ENCODE data around the gene RSF1.

Gene RSF1

DNA sequence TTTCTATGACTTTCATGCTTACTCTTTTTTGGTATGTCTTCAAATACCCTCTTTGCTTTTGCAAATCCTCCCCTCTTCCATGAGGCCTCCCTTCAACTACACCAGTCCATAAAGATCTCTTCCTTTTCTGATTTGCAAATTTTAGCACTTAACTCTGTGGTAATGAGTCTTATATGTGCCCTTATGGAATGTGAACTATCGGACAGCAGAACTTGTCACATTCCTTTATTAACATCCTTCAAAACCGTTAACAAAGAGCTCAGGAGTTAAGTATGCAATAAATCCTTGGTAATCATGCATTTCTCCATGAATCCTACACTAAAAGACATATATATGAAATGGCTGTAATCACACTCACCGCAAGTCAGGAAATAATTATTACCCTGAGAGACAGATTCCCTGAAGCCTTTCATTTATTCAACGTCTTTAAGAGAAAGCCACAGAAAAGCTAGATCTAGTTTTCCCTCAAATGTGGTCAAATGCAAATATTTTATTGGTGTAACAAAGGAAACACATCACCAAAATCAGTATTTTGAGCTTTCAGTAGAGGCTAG is 190.3 kb downstream of the RSF1 start:
- ChIA-PET POLR2A (no interaction called here), CTCF (interaction anchor here (1.0 kb wide), 1 partner anchor 11 kb away, joined by 8 read pairs; no protein-coding TSS in a partner anchor)
- peaks cover 0 to 52% of the 10 kb centered on the region in 2 experiments; a peak in 2 of 3 replicates for H3K36me3 ChIP-seq (ENCODE audit: control insufficient read depth in 2 of 2, insufficient read depth in 1 of 2, low read length in 2 of 2)

GRCh38 chr11:77619576-77620198 is 200.8 kb downstream of the RSF1 start:
- Histone ChIP-seq H3K4me1 (ENCODE audit: control insufficient read depth, insufficient read depth, low read length) (no peaks in the 10 kb centered on the region), H3K9me3 (ENCODE audit: control insufficient read depth, insufficient read depth, low read depth, low read length) (no peaks in the 10 kb centered on the region), H3K36me3 (ENCODE audit: control insufficient read depth in 2 of 2, insufficient read depth in 1 of 2, low read length in 2 of 2) (peaks cover 19 to 91% of the 10 kb centered on the region in 2 experiments), H3K27ac (ENCODE audit: extremely low read depth, low read depth, low read length) (no peak overlapping the region), H3K4me3 (ENCODE audit: low read depth, low read length) (no peak overlapping the region)
- TF ChIP-seq ZNF654 (tag by site-specific recombination; IDR thresholded peaks at IDR 0.05; ENCODE audit: low read depth) (peak; percentile 67), ZNF350 (tag by site-specific recombination; IDR thresholded peaks at IDR 0.05) (no peak)
- ChIA-PET CTCF (interaction anchor here (0.6 to 2.9 kb wide), 31 partner anchors 9 to 884 kb away, joined by 3 to 18 read pairs (median 3); partner anchors contain the start of genes AQP11 and MYO7A), POLR2A (no interaction called here)

More for the DNA sequence above, 190.3 kb downstream of the RSF1 start:
- no peaks in the 10 kb centered on the region for H3K9me3 ChIP-seq (ENCODE audit: control insufficient read depth, insufficient read depth, low read depth, low read length)
- H3K27ac ChIP-seq (ENCODE audit: extremely low read depth, low read depth, low read length) = no peak overlapping the region
- H3K4me3 ChIP-seq (ENCODE audit: low read depth, low read length) = no peak overlapping the region
- TF ChIP-seq ZNF776 (tag by site-specific recombination; IDR thresholded peaks at IDR 0.05; ENCODE audit: borderline replicate concordance) = no peak
- TF ChIP-seq ZNF629 (tag by site-specific recombination; IDR thresholded peaks at IDR 0.05) = no peak
- TF ChIP-seq ZNF221 (tag by site-specific recombination; IDR thresholded peaks at IDR 0.05; ENCODE audit: borderline replicate concordance) = no peak
- TF ChIP-seq ZNF658 (tag by site-specific recombination; IDR thresholded peaks at IDR 0.05) = no peak
- TF ChIP-seq, protein P1, sequence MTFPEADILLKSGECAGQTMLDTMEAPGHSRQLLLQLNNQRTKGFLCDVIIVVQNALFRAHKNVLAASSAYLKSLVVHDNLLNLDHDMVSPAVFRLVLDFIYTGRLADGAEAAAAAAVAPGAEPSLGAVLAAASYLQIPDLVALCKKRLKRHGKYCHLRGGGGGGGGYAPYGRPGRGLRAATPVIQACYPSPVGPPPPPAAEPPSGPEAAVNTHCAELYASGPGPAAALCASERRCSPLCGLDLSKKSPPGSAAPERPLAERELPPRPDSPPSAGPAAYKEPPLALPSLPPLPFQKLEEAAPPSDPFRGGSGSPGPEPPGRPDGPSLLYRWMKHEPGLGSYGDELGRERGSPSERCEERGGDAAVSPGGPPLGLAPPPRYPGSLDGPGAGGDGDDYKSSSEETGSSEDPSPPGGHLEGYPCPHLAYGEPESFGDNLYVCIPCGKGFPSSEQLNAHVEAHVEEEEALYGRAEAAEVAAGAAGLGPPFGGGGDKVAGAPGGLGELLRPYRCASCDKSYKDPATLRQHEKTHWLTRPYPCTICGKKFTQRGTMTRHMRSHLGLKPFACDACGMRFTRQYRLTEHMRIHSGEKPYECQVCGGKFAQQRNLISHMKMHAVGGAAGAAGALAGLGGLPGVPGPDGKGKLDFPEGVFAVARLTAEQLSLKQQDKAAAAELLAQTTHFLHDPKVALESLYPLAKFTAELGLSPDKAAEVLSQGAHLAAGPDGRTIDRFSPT (tag by site-specific recombination; IDR thresholded peaks at IDR 0.05) = no peak
- TF ChIP-seq ZFP37 (tag by site-specific recombination; IDR thresholded peaks at IDR 0.05) = no peak
- TF ChIP-seq, protein P2, sequence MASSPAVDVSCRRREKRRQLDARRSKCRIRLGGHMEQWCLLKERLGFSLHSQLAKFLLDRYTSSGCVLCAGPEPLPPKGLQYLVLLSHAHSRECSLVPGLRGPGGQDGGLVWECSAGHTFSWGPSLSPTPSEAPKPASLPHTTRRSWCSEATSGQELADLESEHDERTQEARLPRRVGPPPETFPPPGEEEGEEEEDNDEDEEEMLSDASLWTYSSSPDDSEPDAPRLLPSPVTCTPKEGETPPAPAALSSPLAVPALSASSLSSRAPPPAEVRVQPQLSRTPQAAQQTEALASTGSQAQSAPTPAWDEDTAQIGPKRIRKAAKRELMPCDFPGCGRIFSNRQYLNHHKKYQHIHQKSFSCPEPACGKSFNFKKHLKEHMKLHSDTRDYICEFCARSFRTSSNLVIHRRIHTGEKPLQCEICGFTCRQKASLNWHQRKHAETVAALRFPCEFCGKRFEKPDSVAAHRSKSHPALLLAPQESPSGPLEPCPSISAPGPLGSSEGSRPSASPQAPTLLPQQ (tag by site-specific recombination; IDR thresholded peaks at IDR 0.05) = no peak
- TF ChIP-seq ZBTB49 (tag by site-specific recombination; IDR thresholded peaks at IDR 0.05; ENCODE audit: low read depth) = no peak
- no peak for TF ChIP-seq ZNF777 (tag by site-specific recombination; IDR thresholded peaks at IDR 0.05; ENCODE audit: borderline replicate concordance)
- no peak for TF ChIP-seq ZNF433 (tag by site-specific recombination; IDR thresholded peaks at IDR 0.05; ENCODE audit: low read depth)
- TF ChIP-seq ZNF280C (tag by site-specific recombination; IDR thresholded peaks at IDR 0.05) = no peak
- H3K4me1 ChIP-seq (ENCODE audit: control insufficient read depth, insufficient read depth, low read length) = no peaks in the 10 kb centered on the region

Measured in HEK293 (cell line).